Islet of Langerhans (tissue), 1 donor: ENCODE results near the gene KRT77.
"Not testable (repeated sequence)": the region's sequence is repeated elsewhere in the genome, so short reads cannot be mapped to it uniquely, and the experiment has no call there.

Source experiments
- FAIRE-seq: peaks from one replicate; lab custom pipeline; 2011; peaks lifted over from hg19 to GRCh38; lab: Jason Lieb, UNC

The KRT77 gene

DNA sequence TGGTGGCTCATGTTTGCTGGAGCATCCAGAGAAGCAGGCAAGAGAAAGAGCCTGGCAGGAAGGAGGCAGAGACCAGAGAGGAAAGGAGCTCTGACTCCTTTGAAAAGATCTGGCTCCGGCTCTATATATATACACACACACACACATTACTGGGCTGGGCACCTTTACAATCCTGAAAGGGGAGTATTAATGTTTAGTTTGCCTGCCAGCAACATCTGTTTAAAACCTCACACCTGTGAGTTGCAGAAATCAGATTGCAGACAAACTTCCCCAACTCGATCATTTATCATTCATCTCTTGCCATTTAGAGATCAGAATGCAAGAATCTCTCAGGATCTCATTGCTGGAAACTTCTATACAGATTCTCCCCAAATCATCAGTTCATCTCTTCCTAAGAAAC, at the start of gene KRT77:
TSS of gene KRT77 (minus strand) at position 101 of the 400 bp plus-strand sequence. CDS start at position 11, 90 bp downstream.
- FAIRE-seq: no peak

DNA sequence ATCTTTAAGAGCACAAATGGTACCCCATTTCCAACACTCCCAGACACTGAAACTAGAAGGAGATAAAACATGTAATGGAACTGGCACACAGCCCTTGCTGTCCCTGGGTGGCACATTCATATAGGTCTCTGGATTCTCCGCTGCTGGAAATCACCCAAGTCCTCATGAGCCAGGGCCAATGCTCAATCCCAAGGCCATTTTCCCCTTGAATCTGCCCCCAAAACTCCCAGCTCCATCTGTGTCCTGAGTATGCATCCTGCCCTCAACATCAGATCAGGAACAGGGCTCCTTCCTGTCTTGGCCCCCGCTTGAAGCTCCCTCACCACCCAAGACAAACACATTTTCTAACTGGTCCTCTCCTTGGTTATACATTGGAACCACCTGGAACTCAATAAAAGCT, 49.2 kb upstream of the KRT77 start:
- FAIRE-seq: no peak

DNA sequence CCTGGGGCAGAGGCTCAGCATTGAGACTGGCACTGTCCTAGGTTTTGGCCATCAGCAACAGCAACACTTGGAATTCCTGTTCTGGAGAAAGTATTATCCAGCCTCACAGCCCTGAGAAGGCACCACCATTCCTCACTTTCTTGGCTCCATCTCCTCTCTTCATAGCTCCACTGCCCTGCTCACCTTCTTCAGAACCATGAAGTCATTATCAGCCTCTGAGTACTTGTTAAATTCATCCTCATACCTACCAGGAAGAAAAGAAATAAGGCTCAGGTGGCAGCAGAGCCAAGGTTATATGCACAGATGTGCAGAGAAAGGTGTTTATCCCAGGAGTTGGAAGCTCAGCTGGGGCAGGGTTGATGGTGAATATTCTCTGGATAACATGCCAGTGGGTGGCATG, 48.5 kb upstream of the KRT77 start:
- FAIRE-seq: no peak

DNA sequence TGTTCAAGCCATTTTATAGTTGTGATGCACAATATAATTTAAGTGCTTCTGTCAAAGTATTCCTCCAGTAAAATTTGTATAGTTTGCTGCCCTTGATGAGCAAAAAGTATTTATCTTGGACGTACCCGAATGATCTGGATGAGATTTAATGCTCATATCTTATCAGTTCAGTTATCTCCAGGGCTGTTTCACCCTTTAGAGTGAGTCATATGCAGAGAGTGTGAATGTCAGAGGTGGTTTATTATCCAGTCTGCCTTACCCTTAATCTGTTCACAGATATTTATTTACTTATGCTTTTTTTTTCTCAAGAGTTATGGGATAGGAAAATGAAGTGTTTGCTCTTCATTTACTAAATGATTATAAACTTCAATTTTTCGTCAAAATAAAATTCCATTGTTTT, 47.2 kb upstream of the KRT77 start:
- FAIRE-seq: not testable (repeated sequence)

DNA sequence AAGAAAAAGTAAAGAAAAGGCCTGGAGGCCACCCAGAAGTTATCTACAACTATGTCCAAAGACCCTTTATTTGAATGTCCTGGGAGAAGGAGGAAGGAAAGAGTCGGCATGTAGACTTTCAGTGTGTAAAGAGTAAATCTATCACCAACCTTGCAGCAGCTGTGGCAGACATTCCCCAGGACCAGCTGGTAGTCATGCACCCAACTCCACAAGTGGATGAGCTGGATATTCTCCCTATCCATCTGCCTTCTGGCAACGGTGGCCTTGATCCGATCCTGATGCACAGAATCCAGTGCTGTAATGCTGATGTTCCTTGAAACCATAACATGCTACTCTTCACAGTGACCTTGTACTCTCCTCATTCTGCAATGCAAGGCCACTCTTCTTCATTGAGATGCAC, 46.5 kb upstream of the KRT77 start:
- no peak for FAIRE-seq

DNA sequence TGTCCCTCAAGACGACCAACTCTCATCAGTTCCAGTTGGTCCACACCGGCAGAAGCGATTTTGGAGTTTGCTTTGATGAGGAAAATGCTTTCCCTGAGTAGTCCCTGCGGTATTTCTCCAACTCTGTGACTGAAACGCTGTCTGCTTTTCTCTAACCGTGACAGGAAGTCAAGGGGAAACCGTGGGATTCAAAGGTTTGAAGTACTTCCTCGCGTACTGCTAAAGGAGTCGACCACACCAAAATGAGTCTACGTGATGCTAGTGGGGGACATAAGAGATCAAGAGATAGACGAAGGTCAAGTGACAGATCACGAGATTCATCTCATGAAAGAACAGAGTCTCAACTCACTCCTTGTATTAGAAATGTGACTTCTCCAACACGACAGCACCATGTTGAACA, 45.3 kb upstream of the KRT77 start:
- FAIRE-seq: no peak

DNA sequence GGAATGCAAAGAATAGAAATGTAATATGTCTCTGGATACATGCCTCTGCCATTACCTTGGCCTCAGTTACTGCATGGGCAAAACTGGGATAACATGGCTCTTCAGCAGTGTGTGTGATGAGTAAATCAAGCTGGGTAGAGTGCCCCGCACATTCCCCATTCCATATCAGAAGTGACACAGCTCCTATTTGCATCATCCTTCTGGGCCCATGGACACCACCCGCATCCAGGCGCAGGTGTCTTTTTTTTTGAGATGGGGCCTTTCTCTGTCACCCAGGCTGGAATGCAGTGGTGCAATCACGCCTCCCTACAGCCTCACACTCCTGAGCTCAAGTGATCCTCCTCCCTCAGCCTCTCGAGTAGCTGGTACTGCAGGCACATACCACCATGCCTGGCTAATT, 42.2 kb upstream of the KRT77 start:
- FAIRE-seq: no peak

DNA sequence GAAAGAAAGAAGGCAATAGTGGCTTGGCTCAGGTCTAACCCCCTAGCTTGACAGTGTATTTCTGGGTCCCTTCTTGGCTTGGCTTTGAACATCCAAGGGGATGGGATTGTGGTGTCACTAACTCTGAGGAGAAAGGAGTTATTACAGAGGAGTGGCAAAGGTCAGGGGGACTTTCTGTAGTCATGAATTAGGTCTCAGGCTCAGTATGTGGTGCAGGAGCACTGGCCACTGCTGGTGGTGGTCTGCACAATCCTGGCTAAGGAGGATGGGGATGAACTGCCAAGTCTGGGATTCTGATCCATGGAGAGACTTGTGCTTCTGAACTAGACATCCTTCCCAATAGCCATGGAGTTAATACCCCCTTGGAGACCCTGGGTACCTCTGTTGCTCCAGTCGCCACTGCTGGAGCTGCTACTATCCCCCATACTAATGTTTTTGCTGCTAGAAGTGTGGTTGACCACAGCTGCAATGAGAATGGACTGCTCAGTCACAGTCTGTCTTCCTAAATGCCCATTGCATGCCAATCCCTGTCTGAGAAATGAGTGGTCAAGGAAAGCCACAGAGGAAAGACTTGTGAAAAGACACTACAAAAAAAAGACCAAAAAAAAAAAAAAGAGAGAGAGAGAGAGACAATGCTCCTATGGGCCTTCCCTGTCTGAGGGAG, 41.3 kb upstream of the KRT77 start:
- no peak for FAIRE-seq

DNA sequence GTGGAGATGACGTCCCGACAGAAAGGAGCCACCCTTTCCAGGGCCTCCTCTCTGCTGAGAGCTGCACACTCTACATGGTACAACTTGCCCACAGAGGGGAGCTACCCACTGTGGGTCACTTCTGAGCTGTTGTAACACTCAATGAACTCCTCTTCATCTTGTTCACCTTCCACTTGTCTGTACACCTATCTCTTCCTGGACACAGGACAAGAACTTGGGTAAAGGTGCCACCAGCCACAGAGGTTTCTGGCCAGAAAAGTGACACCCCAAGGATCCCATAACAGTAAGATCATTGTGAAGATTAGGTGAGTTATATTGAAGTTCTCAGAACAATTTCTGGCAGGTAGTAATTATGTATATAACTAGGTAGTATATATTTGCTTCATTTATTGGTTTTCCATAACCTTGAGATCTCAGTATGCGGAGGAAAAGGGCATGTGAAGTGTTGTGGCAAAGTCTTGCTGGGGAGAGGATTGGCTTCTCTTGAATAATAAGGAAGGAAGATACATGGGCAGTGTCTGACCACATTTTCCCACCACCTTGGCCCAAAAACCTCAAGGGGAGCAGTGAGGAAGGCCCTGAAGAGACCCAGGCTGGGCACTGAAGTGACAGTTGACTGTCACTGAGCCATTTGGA, 39.6 kb upstream of the KRT77 start:
- no peak for FAIRE-seq

DNA sequence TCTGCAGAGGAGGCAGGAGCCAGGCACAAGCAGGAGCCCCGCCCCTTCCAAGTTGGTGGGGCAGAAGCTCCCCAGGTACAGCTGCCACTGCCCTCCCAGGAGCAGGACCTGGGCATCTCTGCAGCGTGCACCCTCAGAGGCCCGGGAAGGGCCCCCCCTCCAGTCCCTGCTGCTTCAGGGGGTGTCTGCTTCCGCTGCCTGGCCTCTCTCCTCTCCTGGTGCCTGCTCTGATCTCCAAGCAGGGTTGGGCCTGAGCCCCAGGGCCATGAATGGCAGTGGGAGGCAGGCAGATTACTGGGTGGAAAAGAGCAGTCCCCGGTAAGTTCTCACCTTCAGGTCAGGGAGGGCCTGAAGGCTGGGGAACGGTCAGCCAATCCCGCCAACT, 38.9 kb upstream of the KRT77 start:
- no peak for FAIRE-seq

DNA sequence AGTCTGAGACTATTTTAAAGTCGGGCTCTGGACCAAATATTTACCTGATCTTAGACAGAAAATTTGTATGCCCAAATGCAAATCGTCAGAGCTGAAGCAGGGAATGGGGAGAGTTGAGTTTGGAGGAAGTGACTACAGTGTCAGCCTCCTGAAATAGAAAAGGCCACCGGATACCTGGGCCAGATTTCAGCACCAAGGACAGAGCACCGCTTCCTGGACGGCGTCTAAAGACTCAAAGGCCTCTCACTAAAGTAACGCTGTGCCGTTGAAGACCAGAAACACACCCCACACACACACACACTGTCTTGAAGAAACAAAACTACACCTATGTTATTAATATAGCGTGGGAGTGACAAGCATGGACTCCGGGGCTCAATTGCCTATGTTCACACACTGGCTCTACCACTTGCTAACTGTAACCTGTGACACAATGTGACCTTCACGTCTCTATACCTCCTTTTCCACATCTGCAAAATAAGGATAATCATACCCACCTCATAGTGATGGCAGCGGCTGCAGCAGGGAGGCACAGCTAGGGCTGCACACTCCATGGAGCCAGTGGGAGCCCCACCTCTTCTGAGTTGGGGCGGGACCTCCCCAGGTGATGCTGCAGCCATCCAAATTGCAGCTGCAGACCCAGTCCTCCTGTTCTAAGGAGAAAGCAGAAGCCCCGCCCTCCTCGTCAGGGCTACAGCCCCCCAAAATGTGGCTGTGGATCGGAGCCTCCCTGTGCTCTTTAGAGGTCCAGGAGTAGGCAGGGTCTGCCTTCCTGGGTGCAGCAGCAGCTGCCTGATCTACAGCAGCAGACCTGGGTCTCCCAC, 38.3 kb upstream of the KRT77 start:
- FAIRE-seq: no peak

DNA sequence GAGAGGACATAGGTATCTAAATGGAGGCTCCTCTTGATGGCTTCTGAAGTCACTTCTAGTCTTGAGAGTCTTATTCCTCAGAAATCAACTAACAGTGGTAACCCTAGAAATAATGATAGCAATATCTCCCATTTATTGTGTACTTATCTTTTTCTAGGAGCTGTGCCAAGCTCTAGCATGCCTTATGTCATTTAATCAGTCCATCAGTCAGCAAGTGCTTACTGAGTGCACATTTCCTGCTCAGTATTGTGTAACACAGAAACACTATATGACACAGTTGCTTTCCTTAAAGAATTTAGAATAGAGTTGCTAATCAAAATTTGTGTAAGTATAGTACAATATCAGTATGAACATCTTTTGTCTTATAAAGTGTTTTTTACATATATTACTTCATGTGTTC, 37.3 kb upstream of the KRT77 start:
- no peak for FAIRE-seq

DNA sequence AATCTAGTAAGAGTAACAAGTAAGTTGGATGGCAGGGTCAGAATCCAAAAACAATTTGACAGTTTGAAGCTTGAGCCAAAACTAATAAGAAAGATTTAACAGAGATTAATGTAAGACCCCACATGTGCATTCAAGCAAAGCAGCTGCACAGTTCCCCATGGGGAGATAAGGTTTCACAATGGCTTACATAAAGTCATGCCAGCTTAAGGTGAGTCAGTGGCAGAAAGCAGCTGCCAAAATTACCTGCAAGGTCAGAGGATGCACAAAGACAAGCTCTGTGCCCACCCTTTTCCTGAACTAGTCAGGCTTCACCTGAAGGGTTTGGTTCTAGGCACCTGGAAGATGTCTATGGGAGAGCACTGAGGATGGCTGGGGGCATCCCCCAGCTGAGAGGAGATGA, 36.6 kb upstream of the KRT77 start:
- no peak for FAIRE-seq

DNA sequence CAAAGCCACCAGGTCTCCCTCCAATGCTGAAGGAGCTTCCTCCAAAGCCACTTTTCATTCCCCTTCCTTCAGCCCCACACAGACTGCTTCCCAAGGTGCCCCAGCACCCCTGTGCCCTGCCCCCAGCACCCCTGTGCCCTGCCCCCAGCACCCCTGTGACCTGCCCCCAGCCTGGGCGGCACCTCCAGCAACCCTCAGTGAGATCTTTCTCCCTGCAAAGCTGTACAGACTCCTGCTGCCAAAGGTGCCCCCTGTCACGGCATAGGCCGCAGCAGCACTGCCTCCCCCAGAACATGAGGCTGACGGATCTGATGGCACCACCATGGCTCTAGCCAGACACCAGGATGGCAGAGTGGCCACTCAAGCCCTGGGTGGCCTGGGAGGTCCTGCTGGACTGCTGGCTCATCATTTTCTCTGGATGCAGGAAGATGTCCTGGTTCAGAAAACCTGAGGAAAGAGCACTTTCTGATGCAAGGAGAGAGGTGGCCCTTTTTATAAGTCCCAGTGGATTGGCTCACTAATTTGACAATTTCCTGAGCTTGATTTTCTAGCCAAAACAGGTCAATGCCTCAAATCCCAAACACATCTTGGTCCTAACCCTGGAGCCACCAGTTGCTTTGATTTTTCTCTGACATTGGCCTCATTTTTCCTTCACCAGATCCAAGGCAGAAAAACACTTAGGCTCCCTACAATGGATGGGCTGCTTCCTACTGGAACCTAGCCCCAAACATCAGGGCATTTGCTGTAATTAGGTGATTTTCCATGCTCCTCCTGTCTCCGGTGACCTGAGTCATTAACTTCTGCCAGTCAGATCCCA, 32.7 kb upstream of the KRT77 start:
- no peak for FAIRE-seq

DNA sequence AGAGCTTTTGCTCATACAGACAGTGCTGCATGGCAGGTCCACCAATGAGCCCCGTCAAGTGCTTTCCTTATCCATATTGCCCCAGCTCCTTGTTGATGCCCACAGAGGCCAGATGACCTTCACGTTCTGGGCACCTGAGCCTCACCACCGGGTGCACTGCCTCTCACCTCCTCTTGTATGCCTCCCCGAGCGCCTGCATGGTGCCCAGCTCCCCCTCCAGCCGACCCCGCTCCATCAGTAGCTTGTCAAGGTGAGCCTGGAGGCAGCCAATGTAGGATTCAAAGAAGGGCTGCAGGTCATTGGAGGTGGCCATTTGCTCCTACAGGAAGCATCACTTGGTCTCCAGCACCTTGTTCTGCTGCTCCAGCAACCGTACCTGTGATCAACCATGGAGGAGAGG, 31.8 kb upstream of the KRT77 start:
- FAIRE-seq: no peak

DNA sequence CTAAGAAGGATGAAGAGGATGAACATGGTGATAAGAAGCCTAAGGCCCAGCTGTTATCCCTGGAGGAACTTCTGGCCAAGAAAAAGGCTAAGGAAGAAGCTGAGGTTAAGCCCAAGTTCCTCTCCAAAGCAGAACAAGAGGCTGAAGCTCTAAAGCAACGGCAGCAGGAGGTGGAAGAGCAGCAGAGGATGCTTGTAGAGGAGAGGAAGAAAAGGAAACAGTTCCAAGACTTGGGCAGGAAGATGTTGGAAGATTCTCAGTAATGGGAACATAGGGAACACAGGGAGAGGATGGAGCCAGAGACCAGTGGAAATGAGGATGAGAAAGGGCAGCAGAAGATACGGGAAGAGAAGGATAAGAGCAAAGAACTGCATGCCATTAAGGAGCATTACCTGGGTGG, 27.5 kb upstream of the KRT77 start:
- no peak for FAIRE-seq

DNA sequence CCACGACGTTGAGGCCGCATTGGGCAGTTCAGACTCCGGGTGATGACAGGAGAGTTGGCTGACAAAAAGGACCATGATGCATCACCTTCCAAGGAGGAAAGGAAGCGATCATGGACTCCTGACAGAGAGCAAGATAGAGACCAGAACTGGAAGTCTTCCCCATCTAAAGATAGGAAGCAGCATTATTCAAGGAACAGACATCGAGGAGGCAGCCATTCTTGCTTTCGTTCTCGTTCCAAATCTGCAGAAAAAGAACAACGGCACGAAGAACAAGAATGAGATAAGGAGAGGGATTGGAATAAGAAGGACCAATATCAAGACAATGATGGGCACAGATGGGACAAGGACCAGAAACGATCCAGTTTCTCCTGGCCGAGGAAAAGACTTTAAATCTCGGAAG, 27.1 kb upstream of the KRT77 start:
- FAIRE-seq: no peak

DNA sequence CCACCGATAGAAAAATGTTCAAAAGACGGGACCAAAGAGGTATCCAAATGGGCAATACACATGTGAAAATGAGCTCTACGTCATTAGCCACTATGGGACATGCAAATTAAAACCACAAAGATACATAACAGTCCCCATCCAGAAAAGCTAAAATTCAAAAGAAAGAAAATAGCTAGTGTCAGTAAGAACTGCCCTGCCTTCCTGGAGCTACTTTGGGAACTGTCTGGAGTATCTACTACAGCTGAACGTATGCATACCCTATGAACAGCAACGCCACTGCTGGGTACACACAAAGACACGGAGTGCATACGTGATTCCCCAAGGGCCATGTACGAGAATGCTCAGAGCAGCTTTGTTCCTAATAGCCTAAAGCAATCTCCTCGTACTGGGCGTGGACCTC, 25.8 kb upstream of the KRT77 start:
- no peak for FAIRE-seq

DNA sequence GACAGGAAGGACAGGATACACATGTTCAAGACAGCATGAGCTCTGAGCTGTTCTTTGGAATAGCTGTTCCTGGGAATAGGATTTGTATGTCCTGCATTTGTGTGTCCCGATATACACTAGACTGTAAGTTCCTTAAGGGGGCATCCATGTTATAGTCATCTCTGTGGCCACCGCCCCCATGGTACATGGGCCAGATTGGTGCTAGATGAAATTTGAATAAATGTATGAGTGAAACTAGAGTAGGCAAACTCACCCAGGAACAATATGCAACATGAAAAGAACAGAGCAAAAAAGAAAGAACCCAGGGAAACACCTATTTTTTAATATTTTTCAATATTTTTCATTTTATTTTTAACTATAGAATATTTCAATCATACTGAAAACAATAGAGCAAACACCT, 25.1 kb upstream of the KRT77 start:
- no peak for FAIRE-seq

DNA sequence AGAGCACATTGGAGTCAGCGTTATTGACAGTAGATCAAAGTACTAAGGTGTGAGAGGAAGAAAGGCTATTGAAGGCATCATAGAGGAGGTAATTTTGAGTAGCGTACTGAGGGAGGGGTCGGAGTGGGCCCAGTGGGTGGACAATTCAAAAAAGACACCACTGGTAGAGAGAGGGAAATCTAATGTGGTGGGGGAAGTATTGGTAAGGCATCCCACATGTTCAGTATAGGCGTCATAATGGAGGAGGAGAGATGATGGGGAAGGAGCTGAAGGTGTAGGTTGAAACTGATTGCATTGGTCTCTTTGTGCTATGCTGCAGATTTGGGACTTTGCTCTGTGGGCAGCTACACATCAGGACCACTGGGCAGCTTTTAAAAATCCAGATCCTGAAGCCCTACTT, 23.7 kb upstream of the KRT77 start:
- FAIRE-seq: no peak

DNA sequence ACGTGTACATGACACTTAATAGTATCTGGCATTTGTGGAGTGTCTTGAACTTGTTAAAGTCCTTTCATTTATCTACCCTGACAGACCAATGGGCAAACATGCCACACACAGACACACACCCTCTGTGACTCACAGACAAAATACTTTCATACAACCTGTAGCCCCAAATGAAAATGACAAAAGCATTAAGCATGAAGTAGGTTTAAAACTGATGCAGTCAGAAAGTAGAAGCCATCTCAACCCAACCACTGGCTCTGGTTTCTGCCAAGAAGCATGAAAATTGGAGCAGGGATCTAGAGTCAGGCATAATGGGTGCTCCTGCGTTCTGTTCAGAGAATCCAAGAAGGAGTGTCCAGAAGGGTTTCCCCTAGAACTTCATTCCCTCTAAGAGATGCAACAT, 23.1 kb upstream of the KRT77 start:
- no peak for FAIRE-seq

DNA sequence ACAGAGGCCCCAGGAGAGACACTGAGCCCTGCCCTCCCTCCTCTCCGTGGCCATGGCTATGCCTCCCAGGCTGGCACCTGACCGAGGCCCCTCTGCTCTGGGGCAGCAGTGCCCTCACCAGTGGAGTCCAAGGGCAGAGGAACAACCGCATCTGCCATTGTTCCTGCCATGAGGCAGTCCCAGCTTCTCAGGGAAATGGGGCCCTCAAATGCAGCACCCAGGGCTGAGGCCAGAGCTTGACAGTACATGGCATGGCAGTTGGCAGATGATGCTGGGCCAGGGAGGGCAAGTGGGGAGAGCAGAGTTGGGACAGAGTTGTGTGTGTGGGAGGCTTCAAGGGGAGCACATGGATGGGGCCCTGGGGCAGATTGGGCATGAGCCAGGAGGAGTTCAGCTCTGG, 21.1 kb upstream of the KRT77 start:
- FAIRE-seq: no peak

DNA sequence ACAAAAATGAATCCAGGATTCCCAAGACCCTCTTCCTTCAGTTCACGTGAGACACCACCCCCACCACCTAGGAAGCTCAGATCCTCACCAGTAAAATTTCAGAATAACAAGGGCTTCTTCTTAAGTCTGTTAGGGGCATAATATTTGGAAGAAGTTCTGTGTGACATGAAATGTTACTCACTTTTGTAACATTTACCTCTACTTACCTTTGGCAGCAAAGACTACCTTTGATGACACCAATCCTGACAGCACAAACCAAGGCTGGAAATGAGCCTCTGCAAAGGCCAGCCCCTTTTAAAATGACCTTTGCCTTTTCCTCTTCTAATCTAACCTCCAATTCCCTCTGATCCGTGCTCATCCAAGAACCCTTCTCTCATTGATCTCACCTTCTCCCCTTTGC, 19.4 kb upstream of the KRT77 start:
- no peak for FAIRE-seq
